GM18909 (cell line): ENCODE data around the gene DNAH6.

Experiments
- ATAC-seq: cut with Tn5 transposase; IDR thresholded peaks from one replicate; pipeline ENCODE4 v1.9.1; 2021; ENCODE audit warnings: mild to moderate bottlenecking; ENCODE audit not compliant: unreplicated experiment, poor library complexity

The DNAH6 gene

GRCh38 chr2:84727315-84727714, 211.0 kb downstream of the DNAH6 start:
- ATAC-seq = no peak

- ATAC-seq = no peak
Observed at GRCh38 chr2:84729224-84729623, 212.9 kb downstream of the DNAH6 start.

GRCh38 chr2:84731185-84731584, 214.9 kb downstream of the DNAH6 start:
- ATAC-seq = no peak

- no peak for ATAC-seq
Observed at GRCh38 chr2:84732897-84733778, 216.8 kb downstream of the DNAH6 start.

GRCh38 chr2:84735389-84735788, 219.1 kb downstream of the DNAH6 start:
- no peak for ATAC-seq

GRCh38 chr2:84741182-84741822, 225.0 kb downstream of the DNAH6 start:
- ATAC-seq = peak; percentile 99

- ATAC-seq = no peak
Observed at GRCh38 chr2:84748341-84748740, 232.0 kb downstream of the DNAH6 start.

- no peak for ATAC-seq
Observed at GRCh38 chr2:84749442-84749841, 233.1 kb downstream of the DNAH6 start.

- no peak for ATAC-seq
Observed at GRCh38 chr2:84755096-84755495, 238.8 kb downstream of the DNAH6 start.

GRCh38 chr2:84757648-84758047, 241.3 kb downstream of the DNAH6 start:
- ATAC-seq = no peak

GRCh38 chr2:84766791-84767190, 250.5 kb downstream of the DNAH6 start:
- ATAC-seq = no peak

GRCh38 chr2:84768840-84769239, 252.5 kb downstream of the DNAH6 start:
- ATAC-seq = no peak

- no peak for ATAC-seq
Observed at GRCh38 chr2:84770280-84770679, 254.0 kb downstream of the DNAH6 start.

GRCh38 chr2:84771251-84771650, 255.0 kb downstream of the DNAH6 start:
- no peak for ATAC-seq

- ATAC-seq = peak; percentile 62
Observed at GRCh38 chr2:84773562-84773961, 257.3 kb downstream of the DNAH6 start.

GRCh38 chr2:84776011-84776410, 259.7 kb downstream of the DNAH6 start:
- ATAC-seq = no peak

- no peak for ATAC-seq
Observed at GRCh38 chr2:84778911-84779690, 262.8 kb downstream of the DNAH6 start.

GRCh38 chr2:84779781-84780180, 263.5 kb downstream of the DNAH6 start:
- no peak for ATAC-seq

GRCh38 chr2:84781942-84782716, 265.8 kb downstream of the DNAH6 start:
- peak; percentile 93 for ATAC-seq
